IPS-20b (cell line): ENCODE data around the gene CABS1.

Experiments used
- H3K27ac ChIP-seq: one replicate; pipeline ENCODE4 v1.5.1; 2013; ENCODE audit warnings: low read length
- H3K27me3 ChIP-seq: 2 replicates; pipeline ENCODE4 v1.6.1; 2013; ENCODE audit warnings: mild to moderate bottlenecking, low read length, inconsistent platforms; ENCODE audit not compliant: insufficient read depth
- H3K36me3 ChIP-seq: 2 replicates; pipeline ENCODE4 v1.6.1; 2013; ENCODE audit warnings: low read depth, mild to moderate bottlenecking, inconsistent platforms, low read length, moderate library complexity; ENCODE audit not compliant: insufficient read depth
- H3K4me1 ChIP-seq: 2 replicates; pipeline ENCODE4 v1.6.1; 2013; ENCODE audit warnings: mild to moderate bottlenecking, control low read depth, inconsistent platforms, low read length, moderate library complexity; ENCODE audit not compliant: insufficient read depth
- H3K4me3 ChIP-seq: 2 replicates; pipeline ENCODE4 v1.5.1; 2013; ENCODE audit warnings: mild to moderate bottlenecking, low read length, inconsistent platforms
- H3K9ac ChIP-seq: 2 replicates; pipeline ENCODE4 v1.6.1; 2013; ENCODE audit warnings: low read depth, mild to moderate bottlenecking, inconsistent platforms, low read length, moderate library complexity
- H3K9me3 ChIP-seq: 2 replicates; pipeline ENCODE4 v1.6.1; 2013; ENCODE audit warnings: mild to moderate bottlenecking, low read depth, low read length, inconsistent platforms; ENCODE audit not compliant: insufficient read depth

Gene CABS1

GRCh38 chr4:70334681-70335080 lies at the start of gene CABS1:
CABS1 (plus strand) TSS chr4:70334981; CDS start chr4:70335040, 59 bp downstream.
- Histone ChIP-seq H3K4me1 (no peaks in the 10 kb centered on the region), H3K4me3 (no peak within 1 kb of the TSS), H3K36me3 (no peaks in the 10 kb centered on the region), H3K9ac (no peak within 1 kb of the TSS), H3K9me3 (no peaks in the 10 kb centered on the region), H3K27me3 (no peaks in the 10 kb centered on the region), H3K27ac (no peak within 1 kb of the TSS)

DNA sequence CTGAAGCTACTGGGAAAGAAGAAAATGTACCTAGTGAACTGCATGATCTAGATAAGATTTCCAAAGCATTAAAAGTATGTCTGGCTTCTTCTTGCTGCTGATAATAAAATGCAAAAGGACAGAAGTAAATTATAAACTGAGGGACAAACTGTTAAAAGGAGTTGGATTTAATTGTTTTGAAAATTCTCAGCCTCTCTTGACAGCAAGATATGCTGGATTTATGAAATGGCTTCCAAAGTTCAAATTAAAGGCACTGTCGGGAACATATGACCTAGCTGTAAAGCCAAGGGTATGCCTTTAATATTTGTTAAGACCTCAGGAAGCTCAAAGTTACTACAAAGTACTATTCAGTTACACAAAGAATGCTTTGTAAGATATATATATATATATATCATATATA lies 46.1 kb upstream of the CABS1 start:
- no peak overlapping the region for H3K9ac ChIP-seq
- no peak overlapping the region for H3K27ac ChIP-seq
- H3K4me3 ChIP-seq = no peak overlapping the region
- no peaks in the 10 kb centered on the region for H3K9me3 ChIP-seq
- no peaks in the 10 kb centered on the region for H3K27me3 ChIP-seq
- H3K4me1 ChIP-seq = no peaks in the 10 kb centered on the region
- H3K36me3 ChIP-seq = no peaks in the 10 kb centered on the region

DNA sequence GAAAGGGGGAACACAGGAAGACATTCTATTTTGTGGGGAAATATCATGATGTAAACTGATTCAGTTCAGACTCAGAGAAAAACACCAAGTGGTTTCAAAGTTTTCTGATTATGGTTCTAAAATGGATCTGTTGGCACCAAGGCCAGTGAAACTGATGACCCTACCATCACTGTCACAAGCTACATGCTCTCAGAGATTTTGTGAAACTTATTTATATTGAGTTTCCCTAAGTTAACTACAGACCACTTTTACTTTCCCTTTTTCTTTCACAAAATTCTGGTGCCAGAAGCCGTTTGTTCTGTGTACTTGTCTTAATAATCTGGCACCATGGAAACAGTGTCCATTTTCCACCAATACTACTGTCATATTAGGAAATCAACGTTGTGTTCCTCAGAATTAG lies 43.4 kb upstream of the CABS1 start:
- Histone ChIP-seq H3K4me1 (no peaks in the 10 kb centered on the region), H3K4me3 (no peak overlapping the region), H3K9ac (no peak overlapping the region), H3K27me3 (no peaks in the 10 kb centered on the region), H3K9me3 (no peaks in the 10 kb centered on the region), H3K27ac (no peak overlapping the region), H3K36me3 (no peaks in the 10 kb centered on the region)

- Histone ChIP-seq H3K4me1 (no peaks in the 10 kb centered on the region), H3K27ac (no peak overlapping the region), H3K4me3 (no peak overlapping the region), H3K9me3 (no peaks in the 10 kb centered on the region), H3K27me3 (no peaks in the 10 kb centered on the region), H3K36me3 (no peaks in the 10 kb centered on the region), H3K9ac (no peak overlapping the region)
These were observed 37.2 kb upstream of the CABS1 start for GRCh38 chr4:70297576-70297975.

GRCh38 chr4:70298051-70298450 lies 36.7 kb upstream of the CABS1 start:
- Histone ChIP-seq H3K4me3 (no peak overlapping the region), H3K27me3 (no peaks in the 10 kb centered on the region), H3K36me3 (no peaks in the 10 kb centered on the region), H3K9ac (no peak overlapping the region), H3K4me1 (no peaks in the 10 kb centered on the region), H3K9me3 (no peaks in the 10 kb centered on the region), H3K27ac (no peak overlapping the region)

- no peaks in the 10 kb centered on the region for H3K9me3 ChIP-seq
- H3K4me3 ChIP-seq = no peak overlapping the region
- H3K27me3 ChIP-seq = no peaks in the 10 kb centered on the region
- no peaks in the 10 kb centered on the region; the same call in 1 of the 2 replicates for H3K4me1 ChIP-seq
- H3K27ac ChIP-seq = no peak overlapping the region
- no peaks in the 10 kb centered on the region for H3K36me3 ChIP-seq
- no peak overlapping the region for H3K9ac ChIP-seq
These were observed 35.1 kb upstream of the CABS1 start for GRCh38 chr4:70299643-70300042.

DNA sequence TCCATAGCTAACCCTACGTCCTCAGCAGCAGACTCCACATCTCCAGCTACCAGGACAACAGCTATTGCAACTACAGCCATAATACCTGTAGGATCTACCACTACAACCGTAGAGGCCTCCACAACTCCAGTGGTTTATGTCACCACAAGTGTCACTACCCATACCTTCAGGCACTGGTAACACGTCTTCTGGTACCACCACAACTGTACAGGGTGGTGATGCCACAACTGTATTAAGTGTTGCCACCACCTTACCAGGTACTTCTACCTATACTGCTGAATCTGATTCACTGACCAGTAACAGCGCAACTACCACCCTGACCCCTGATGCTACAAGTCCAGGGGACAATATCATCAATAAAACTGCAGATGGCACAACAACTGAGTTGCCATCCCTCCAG lies 34.6 kb upstream of the CABS1 start:
- no peak overlapping the region for H3K9ac ChIP-seq
- H3K9me3 ChIP-seq = no peaks in the 10 kb centered on the region
- H3K27me3 ChIP-seq = no peaks in the 10 kb centered on the region
- H3K27ac ChIP-seq = no peak overlapping the region
- H3K36me3 ChIP-seq = no peaks in the 10 kb centered on the region
- H3K4me3 ChIP-seq = no peak overlapping the region
- H3K4me1 ChIP-seq = no peaks in the 10 kb centered on the region; the same call in 1 of the 2 replicates

GRCh38 chr4:70303090-70303489 lies 31.7 kb upstream of the CABS1 start:
- Histone ChIP-seq H3K4me1 (no peaks in the 10 kb centered on the region; the same call in 1 of the 2 replicates), H3K9me3 (no peaks in the 10 kb centered on the region), H3K9ac (no peak overlapping the region), H3K27me3 (no peaks in the 10 kb centered on the region), H3K4me3 (no peak overlapping the region), H3K27ac (no peak overlapping the region), H3K36me3 (no peaks in the 10 kb centered on the region)

DNA sequence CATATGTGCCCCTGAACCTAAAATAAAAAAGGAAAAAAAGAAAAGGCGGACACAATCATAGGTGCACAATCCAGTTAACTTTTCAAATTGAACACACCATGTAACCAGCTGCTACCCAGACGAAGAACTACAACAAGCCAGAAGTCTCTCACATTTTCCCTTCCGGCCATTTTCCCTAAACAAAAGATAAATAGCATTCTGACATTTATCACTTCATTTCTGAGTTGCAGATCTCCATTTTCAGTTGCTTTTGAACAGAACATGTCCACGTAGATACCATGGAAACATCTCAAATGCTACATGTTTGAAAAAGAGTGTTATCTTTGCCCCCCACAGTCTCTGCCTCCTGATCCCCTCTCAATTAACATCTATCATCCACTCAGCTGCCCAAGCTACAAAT lies 29.2 kb upstream of the CABS1 start:
- Histone ChIP-seq H3K27ac (no peak overlapping the region), H3K36me3 (no peaks in the 10 kb centered on the region), H3K27me3 (no peaks in the 10 kb centered on the region), H3K4me1 (no peaks in the 10 kb centered on the region; the same call in 1 of the 2 replicates), H3K9me3 (no peaks in the 10 kb centered on the region), H3K9ac (no peak overlapping the region), H3K4me3 (no peak overlapping the region)

DNA sequence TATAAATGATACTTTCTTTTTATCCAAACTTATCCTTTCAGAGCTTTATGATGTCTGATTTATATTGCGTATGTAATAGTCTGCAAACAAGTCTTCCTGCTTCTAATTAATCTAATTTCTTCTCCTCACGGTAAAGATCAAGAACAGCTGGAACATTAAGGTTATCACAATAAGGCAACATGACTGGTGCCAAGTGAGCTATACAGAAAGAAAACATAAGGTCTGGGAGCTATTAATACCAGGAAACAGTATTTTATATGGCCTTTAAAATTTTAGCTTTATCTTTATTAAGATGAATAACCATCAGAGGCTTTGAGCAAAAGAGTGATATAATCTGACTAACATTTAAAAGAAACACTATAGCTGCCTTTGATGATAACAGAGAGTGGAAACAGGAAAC lies 28.7 kb upstream of the CABS1 start:
- Histone ChIP-seq H3K36me3 (no peaks in the 10 kb centered on the region), H3K4me1 (no peaks in the 10 kb centered on the region; the same call in 1 of the 2 replicates), H3K4me3 (no peak overlapping the region), H3K9me3 (no peaks in the 10 kb centered on the region), H3K9ac (no peak overlapping the region), H3K27me3 (no peaks in the 10 kb centered on the region), H3K27ac (no peak overlapping the region)

GRCh38 chr4:70313736-70314135 lies 21.0 kb upstream of the CABS1 start:
- Histone ChIP-seq H3K9ac (peak overlapping the region; percentile 67; the same call in 1 of the 2 replicates), H3K4me1 (peaks cover 9% of the 10 kb centered on the region; the same call in 1 of the 2 replicates), H3K9me3 (no peaks in the 10 kb centered on the region; the same call in none of the 2 replicates), H3K27me3 (no peaks in the 10 kb centered on the region), H3K4me3 (peak overlapping the region; percentile 46; the same call in 1 of the 2 replicates), H3K27ac (peak overlapping the region; percentile 25), H3K36me3 (no peaks in the 10 kb centered on the region)

GRCh38 chr4:70315928-70316327 lies 18.9 kb upstream of the CABS1 start:
- H3K4me3 ChIP-seq = no peak overlapping the region
- H3K27ac ChIP-seq = no peak overlapping the region
- no peaks in the 10 kb centered on the region for H3K36me3 ChIP-seq
- H3K27me3 ChIP-seq = no peaks in the 10 kb centered on the region
- no peak overlapping the region for H3K9ac ChIP-seq
- H3K9me3 ChIP-seq = peaks cover 8% of the 10 kb centered on the region
- peaks cover 9% of the 10 kb centered on the region; the same call in 1 of the 2 replicates for H3K4me1 ChIP-seq
